DND-41 (cell line): ENCODE measurements around the gene SDK2.

Experiments used
- ATAC-seq: fragments of 200-7000 bp; cut with Tn5 transposase; 3 replicates; pipeline ENCODE4 v1.9.1; 2021; ENCODE audit warnings: low read depth; ENCODE audit not compliant: insufficient read depth
- DNase-seq: peaks from one replicate; pipeline ENCODE4 v3.0.0-alpha.2; 2020
- H2AFZ ChIP-seq: 2 replicates; pipeline ENCODE4 v1.6.0; 2012; ENCODE audit warnings: low read depth, low read length
- H3K27ac ChIP-seq: 2 replicates; pipeline ENCODE4 v1.5.1; 2012; ENCODE audit warnings: low read length, inconsistent platforms
- H3K27me3 ChIP-seq: fragments of 200-600 bp; sonication (generic); 2 replicates; pipeline ENCODE4 v1.6.0; 2012; ENCODE audit warnings: low read length, mild to moderate bottlenecking, inconsistent platforms; ENCODE audit not compliant: insufficient read depth, poor library complexity
- H3K36me3 ChIP-seq: 2 replicates; pipeline ENCODE4 v1.5.1; 2012; ENCODE audit warnings: low read length, inconsistent platforms; ENCODE audit not compliant: insufficient read depth
- H3K4me1 ChIP-seq: 2 replicates; pipeline ENCODE4 v1.5.1; 2012; ENCODE audit warnings: mild to moderate bottlenecking, low read length; ENCODE audit not compliant: insufficient read depth
- H3K4me2 ChIP-seq: 2 replicates; pipeline ENCODE4 v1.6.0; 2012; ENCODE audit warnings: mild to moderate bottlenecking, moderate library complexity, low read length, inconsistent platforms; ENCODE audit not compliant: insufficient read depth
- H3K4me3 ChIP-seq, 2 experiments: fragments of 200-600 bp in 1 of 2; shearing (Covaris generic) in 1 of 2; 2 replicates each; pipeline ENCODE4 v1.5.1; 2012 to 2016; ENCODE audit warnings: inconsistent platforms in 2 of 2, low read length in 2 of 2, mild to moderate bottlenecking in 2 of 2, low read depth in 1 of 2, moderate library complexity in 1 of 2
- H3K79me2 ChIP-seq: 2 replicates; pipeline ENCODE4 v1.6.0; 2012; ENCODE audit warnings: low read length, inconsistent platforms; ENCODE audit not compliant: insufficient read depth
- H3K9ac ChIP-seq: 2 replicates; pipeline ENCODE4 v1.6.0; 2012; ENCODE audit warnings: low read depth, mild to moderate bottlenecking, inconsistent platforms, low read length, moderate library complexity
- H3K9me3 ChIP-seq: 2 replicates; pipeline ENCODE4 v1.5.1; 2012; ENCODE audit warnings: low read length, moderate library complexity, mild to moderate bottlenecking, inconsistent platforms; ENCODE audit not compliant: insufficient read depth, severe bottlenecking
- H4K20me1 ChIP-seq: 2 replicates; pipeline ENCODE4 v1.6.0; 2012; ENCODE audit warnings: low read length; ENCODE audit not compliant: insufficient read depth
- CTCF ChIP-seq: IDR thresholded peaks from 2 replicates; pipeline ENCODE4 v1.5.1; 2012; ENCODE audit warnings: borderline replicate concordance, low read length, moderate library complexity, mild to moderate bottlenecking; ENCODE audit not compliant: poor library complexity, severe bottlenecking; ENCODE audit errors: extremely low read depth
- EZH2 ChIP-seq: IDR thresholded peaks from 3 replicates; pipeline ENCODE4 v1.6.1; 2012; ENCODE audit warnings: borderline replicate concordance, low read depth, mild to moderate bottlenecking, moderate library complexity, low read length, inconsistent platforms; ENCODE audit not compliant: severe bottlenecking

The SDK2 gene

DNA sequence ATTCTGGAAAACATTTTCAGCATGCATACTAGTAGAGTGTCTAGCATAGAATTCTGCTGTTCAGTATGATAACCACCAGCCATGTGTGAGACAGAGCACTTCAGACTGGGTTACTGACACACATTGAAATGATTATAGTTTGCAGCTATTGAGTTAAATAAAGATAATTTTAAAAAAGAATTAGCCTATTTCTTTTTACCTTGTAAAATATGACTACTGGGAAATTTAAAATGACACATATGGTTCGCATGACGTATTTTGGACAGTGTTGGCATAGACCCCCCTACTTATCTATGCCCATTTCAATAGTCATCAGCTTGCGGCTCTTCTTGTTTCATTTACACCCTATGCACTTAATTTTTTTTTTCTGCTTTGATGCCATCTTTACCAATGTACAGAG, 4.7 kb upstream of the SDK2 start:
- Histone ChIP-seq H3K27ac (no peak overlapping the region), H3K9me3 (peaks cover 7% of the 10 kb centered on the region), H3K36me3 (no peaks in the 10 kb centered on the region), H4K20me1 (no peaks in the 10 kb centered on the region), H2AFZ (no peak overlapping the region), H3K9ac (no peak overlapping the region), H3K4me3 (no peak overlapping the region), H3K4me1 (peaks cover 12% of the 10 kb centered on the region; the same call in 1 of the 2 replicates), H3K27me3 (peaks cover 7% of the 10 kb centered on the region), H3K4me2 (no peak overlapping the region), H3K79me2 (no peaks in the 10 kb centered on the region)
- DNase-seq (no peak), ATAC-seq (no peak)
- no peak for TF ChIP-seq EZH2
- TF ChIP-seq CTCF, result no peak

DNA sequence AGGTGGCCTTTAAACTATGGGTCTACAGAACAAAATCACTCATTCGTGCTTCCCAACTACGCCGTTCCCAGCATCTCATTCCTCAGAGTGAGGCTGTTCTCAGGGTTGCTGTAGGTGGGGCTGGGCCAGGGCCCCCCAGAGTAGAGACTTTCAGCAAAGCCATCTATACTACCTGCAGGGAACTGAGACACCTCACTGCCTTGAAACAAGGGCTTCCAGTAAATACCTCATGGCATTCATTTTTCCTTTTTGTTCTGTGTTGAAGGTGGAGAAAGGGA, 4.2 kb upstream of the SDK2 start:
- Histone ChIP-seq H3K27me3 (peaks cover 7% of the 10 kb centered on the region), H3K4me3 (no peak overlapping the region), H3K4me1 (peaks cover 12% of the 10 kb centered on the region; the same call in 1 of the 2 replicates), H3K9me3 (peaks cover 2% of the 10 kb centered on the region), H4K20me1 (no peaks in the 10 kb centered on the region), H3K79me2 (no peaks in the 10 kb centered on the region), H3K4me2 (no peak overlapping the region), H3K9ac (no peak overlapping the region), H2AFZ (no peak overlapping the region), H3K36me3 (no peaks in the 10 kb centered on the region), H3K27ac (no peak overlapping the region)
- no peak for DNase-seq
- no peak for TF ChIP-seq CTCF
- no peak for TF ChIP-seq EZH2
- no peak for ATAC-seq

GRCh38 chr17:73647772-73648542, 3.7 kb upstream of the SDK2 start:
- no peak for TF ChIP-seq EZH2
- TF ChIP-seq CTCF, result no peak
- Histone ChIP-seq H3K27me3 (peaks cover 7% of the 10 kb centered on the region), H3K79me2 (no peaks in the 10 kb centered on the region), H3K9me3 (no peaks in the 10 kb centered on the region), H3K9ac (no peak overlapping the region), H4K20me1 (no peaks in the 10 kb centered on the region), H3K4me2 (no peak overlapping the region), H2AFZ (no peak overlapping the region), H3K4me1 (peaks cover 12% of the 10 kb centered on the region; the same call in 1 of the 2 replicates), H3K4me3 (no peak overlapping the region), H3K36me3 (no peaks in the 10 kb centered on the region), H3K27ac (no peak overlapping the region)
- no peak for ATAC-seq
- no peak for DNase-seq

DNA sequence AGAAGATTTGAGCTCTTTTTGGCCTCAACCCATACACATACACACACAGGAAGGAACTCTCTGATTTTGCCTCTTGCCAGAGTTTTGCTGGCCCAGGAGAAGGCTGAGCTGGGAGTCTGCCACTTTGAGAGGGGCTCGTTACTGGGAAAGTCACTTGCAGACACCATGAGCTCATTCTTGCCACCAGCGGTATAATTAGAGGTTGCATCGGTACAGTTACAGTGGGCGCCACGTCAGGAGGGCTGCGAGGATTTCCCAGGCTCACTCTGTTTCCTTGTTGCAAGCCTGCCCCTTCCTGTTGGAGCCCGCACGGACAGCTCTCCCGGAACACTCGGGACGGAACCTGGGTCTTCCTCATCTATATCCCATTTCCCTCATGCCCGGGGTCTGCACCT, 3.1 kb upstream of the SDK2 start:
- Histone ChIP-seq H2AFZ (no peak overlapping the region), H3K9ac (no peak overlapping the region), H3K27ac (no peak overlapping the region; the same call in 1 of the 2 replicates), H3K9me3 (no peaks in the 10 kb centered on the region), H3K4me1 (peaks cover 12% of the 10 kb centered on the region; the same call in 1 of the 2 replicates), H3K27me3 (peaks cover 7% of the 10 kb centered on the region), H3K36me3 (no peaks in the 10 kb centered on the region), H3K4me3 (no peak overlapping the region), H4K20me1 (no peaks in the 10 kb centered on the region), H3K4me2 (no peak overlapping the region), H3K79me2 (no peaks in the 10 kb centered on the region)
- TF ChIP-seq EZH2, result no peak
- TF ChIP-seq CTCF, result no peak
- no peak for DNase-seq
- no peak for ATAC-seq
